ENCODE measurements around the gene TSC1.

Gene TSC1

DNA sequence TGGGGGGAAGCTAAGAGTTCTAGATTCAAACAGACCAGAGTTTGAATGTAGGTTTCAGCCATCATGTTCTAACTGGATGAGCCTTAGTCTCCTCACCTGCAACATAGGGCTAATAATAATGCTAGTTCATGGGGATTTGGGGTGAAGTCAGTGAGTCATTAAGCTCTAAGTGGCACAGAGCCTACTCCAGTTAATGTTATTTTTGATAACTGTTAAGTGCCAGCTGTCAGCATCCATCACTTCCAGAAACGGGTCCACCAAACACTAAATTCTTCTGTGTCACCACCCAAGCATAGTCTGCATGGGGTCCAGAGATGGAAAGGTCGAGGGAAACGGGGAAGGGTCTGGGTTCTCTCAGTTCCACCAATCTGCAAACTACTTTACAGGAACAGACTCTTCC is 1.8 kb upstream of the TSC1 start:
- no peak for DNase-seq (ENCODE audit: low read depth)
- H3K4me3 ChIP-seq (ENCODE audit: low read length) = no peak overlapping the region
- TF ChIP-seq, protein P1, sequence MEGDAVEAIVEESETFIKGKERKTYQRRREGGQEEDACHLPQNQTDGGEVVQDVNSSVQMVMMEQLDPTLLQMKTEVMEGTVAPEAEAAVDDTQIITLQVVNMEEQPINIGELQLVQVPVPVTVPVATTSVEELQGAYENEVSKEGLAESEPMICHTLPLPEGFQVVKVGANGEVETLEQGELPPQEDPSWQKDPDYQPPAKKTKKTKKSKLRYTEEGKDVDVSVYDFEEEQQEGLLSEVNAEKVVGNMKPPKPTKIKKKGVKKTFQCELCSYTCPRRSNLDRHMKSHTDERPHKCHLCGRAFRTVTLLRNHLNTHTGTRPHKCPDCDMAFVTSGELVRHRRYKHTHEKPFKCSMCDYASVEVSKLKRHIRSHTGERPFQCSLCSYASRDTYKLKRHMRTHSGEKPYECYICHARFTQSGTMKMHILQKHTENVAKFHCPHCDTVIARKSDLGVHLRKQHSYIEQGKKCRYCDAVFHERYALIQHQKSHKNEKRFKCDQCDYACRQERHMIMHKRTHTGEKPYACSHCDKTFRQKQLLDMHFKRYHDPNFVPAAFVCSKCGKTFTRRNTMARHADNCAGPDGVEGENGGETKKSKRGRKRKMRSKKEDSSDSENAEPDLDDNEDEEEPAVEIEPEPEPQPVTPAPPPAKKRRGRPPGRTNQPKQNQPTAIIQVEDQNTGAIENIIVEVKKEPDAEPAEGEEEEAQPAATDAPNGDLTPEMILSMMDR (conservative IDR thresholded peaks at IDR 0.05; ENCODE audit: low read length) = no peak

DNA sequence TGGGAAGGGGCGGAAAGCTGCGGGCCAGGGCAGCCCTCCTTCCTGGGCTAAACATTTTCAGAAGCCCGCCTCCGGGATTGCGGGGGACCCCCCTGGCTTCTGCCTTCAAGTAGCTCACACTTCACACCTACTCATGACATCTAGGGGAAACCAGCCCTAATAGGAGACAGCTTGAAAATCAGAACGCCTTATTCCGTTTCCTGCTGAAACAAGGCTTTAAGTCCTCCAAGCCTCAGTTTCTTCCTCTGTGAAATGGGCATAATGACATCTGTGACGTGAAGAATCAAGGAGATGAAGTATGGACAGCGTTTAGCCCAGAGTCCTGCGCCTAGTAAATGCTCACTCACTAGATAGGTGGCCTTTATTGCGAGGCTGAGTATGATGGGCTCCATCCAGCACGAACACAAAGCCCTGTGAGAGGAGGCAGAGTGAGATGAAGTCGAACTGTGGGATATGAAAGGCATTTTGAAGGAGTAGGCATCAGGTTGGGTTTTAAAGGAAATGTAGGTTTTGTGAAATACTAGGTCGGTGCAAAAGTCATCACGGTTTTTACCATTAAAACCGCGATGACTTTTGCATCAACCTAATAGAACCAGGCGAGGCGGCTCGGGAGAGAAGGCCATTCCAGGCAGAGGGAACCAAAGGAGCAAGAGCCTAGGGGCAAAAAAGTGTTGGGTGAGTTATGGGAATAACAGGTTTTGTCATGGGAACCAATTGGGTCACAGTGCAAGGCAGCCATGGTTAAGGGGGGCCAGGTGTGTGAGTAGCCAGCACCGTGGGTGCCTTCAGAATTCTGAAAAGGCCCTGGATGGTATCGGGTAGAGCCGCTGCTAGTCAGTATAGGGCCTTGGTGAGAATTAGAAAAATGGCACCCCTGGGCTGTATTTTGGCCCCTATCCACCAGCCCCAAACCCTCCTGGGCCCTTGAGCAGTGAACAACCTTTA is 1.0 kb upstream of the TSC1 start:
- peak overlapping the region; percentile 69 for H3K4me3 ChIP-seq (ENCODE audit: low read length)
- DNase-seq (ENCODE audit: low read depth) = no peak
- TF ChIP-seq, protein P1 (conservative IDR thresholded peaks at IDR 0.05; ENCODE audit: low read length) = no peak

DNA sequence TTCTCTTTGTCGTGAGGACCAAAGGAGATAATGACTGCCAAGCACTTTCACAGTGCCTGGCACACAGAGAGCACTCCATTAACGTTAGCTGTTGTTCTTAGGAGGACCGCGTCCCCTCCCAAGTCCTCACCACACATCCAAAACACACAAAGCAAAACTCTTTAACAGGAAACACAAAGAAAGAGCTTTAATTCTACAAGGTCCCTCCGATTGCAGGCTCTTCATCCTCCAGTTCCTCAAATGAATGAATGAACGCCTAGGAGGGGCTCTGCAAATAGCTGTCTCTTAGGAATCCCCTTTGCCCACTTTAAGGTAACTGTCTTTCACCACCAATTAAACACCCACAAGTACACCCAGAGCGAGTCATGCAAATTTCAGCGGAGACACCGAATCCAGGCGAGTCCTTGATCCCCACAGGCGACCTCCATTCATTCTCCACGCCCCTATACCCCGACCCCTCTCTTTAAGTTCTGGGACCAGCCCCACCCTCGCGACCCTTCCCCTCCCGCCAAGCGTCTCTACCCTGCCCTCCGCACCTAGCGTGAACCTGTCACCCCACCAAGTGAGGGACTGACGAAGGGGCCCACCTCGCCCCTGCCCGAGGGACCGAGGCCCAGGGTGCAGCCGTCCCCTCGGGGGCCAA is 644 bp downstream of the TSC1 start:
- TF ChIP-seq, protein P1 (conservative IDR thresholded peaks at IDR 0.05; ENCODE audit: low read length) = no peak
- no peak for DNase-seq (ENCODE audit: low read depth)
- H3K4me3 ChIP-seq (ENCODE audit: low read length) = peak overlapping the region; percentile 89

DNA sequence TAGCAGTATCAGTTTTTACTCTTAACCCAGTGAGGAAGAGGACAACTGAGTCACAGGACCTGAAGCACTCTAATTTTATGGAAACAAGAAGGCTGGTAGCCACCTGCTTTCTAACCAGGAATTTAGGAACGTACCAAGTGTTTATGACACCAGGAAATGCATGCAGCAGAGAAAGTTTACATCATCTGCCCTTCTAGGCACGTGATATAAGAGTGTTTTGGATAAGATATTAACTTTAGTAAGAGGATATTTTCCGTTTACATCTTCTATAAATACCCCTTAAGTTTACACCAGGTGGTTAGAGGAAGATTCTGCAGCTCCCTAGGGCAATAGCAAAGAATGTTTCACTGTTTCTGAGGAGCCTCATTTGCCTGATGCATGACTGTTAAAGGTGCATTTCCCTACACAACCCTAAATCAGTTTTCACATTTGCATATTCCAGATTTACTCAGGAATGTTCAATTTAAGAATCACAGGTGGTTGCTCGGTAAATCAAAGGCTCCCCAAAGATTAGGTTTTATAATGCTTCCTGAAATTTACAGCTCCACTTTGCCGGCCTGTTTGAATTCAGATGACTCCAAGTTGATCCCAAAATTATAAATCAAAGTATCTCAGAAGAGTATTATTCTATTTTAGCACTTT is 1.8 kb downstream of the TSC1 start:
- TF ChIP-seq, protein P1 (conservative IDR thresholded peaks at IDR 0.05; ENCODE audit: low read length) = no peak
- DNase-seq (ENCODE audit: low read depth) = peak; percentile 16
- no peak overlapping the region for H3K4me3 ChIP-seq (ENCODE audit: low read length)

DNA sequence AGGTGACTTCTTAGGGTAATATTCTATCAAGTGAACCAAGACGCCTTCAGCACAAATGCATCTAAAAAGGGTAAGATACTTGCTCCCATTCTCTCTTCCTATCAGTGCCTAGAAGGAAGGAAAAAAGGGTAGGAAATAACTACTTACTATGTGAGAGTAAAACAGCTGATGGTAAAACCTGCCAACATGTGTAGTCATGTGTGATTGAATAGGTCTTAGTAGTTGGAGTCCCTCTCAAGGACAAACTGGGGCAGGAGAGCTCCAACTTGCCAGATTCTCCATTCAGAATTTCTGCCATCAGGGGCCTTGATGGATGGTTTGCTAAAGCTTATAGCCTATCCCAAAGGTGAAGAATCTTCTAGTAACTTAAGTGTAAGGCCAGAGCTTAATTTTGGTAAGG is 5.2 kb downstream of the TSC1 start:
- TF ChIP-seq, protein P1 (conservative IDR thresholded peaks at IDR 0.05; ENCODE audit: low read length) = no peak
- no peak for DNase-seq (ENCODE audit: low read depth)
- no peak overlapping the region for H3K4me3 ChIP-seq (ENCODE audit: low read length)

DNA sequence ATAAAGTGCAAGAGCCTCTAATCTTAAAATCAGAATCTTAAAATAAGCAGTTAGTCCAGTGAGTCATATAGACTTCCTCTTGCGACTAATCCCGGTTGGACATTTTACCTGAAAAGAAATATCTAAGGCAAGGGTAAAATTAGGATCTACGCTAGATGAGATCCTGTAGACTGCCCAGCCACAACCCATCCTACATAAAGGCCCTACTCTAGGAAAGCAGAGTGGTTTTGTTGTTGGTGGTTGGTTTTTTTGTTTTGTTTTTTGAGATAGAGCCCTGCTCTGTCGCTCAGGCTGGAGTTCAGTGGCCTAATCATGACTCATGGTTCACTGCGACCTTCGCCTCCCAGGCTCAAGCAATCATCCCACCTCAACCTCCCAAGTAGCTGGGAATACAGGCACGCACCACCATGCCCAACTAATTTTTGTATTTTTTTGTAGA is 6.9 kb downstream of the TSC1 start:
- DNase-seq (ENCODE audit: low read depth) = no peak
- TF ChIP-seq, protein P1 (conservative IDR thresholded peaks at IDR 0.05; ENCODE audit: low read length) = no peak
- no peak overlapping the region for H3K4me3 ChIP-seq (ENCODE audit: low read length)
